B cell (primary cell): ENCODE data around the gene SRGAP1. TPM values are rescaled to one million over a fixed set of nuclear protein-coding genes. Genes with fewer than 3 reads are reported as not detected.

Experiments
- ATAC-seq: fragments of 200-7000 bp; cut with Tn5 transposase; one replicate; pipeline ENCODE4 v1.10.0; 2021; ENCODE audit warnings: low read depth, mild to moderate bottlenecking, moderate number of reproducible peaks, moderate library complexity
- CTCF ChIA-PET: fragments of 350-600 bp; sonication (Branson Sonifier 250); formaldehyde crosslinking; loops from one replicate; lab custom pipeline; 2021; ENCODE audit warnings: antibody characterized with exemption, inconsistent platforms; lab: Charles Lee
- POLR2A ChIA-PET: fragments of 350-600 bp; sonication (Branson Sonifier 250); formaldehyde crosslinking; loops from one replicate; lab custom pipeline; 2021; ENCODE audit warnings: antibody characterized with exemption; lab: Charles Lee
- DNase-seq: peaks from one replicate; pipeline ENCODE4 v3.0.0; 2013
- H2AFZ ChIP-seq: 2 replicates; pipeline ENCODE4 v1.6.1; 2012; ENCODE audit warnings: mild to moderate bottlenecking, low read depth, low read length; ENCODE audit not compliant: insufficient read depth, poor library complexity, severe bottlenecking
- H3K27ac ChIP-seq, 2 donors: 1 replicate in 1 of 2; 2 replicates in 1 of 2; pipeline ENCODE4 v1.5.1; 2012 to 2013; ENCODE audit warnings: low read length in 2 of 2, mild to moderate bottlenecking in 2 of 2, moderate library complexity in 1 of 2
- H3K27me3 ChIP-seq, 4 experiments: fragments of 200-600 bp in 1 of 4; sonication (generic) in 1 of 4; replicated peaks in 1 of 4; 1 replicate in 2 of 4; 2 replicates in 2 of 4; pipeline versions ENCODE4 v1.6.1 to v1.7.0; 2013 to 2016; ENCODE audit warnings: low read length in 3 of 4, mild to moderate bottlenecking in 2 of 4, mixed read lengths in 1 of 4, moderate library complexity in 1 of 4; ENCODE audit not compliant: insufficient read depth in 4 of 4, control insufficient read depth in 3 of 4; ENCODE audit errors: control extremely low read depth in 1 of 4
- H3K36me3 ChIP-seq, 2 experiments: replicated peaks in 1 of 2; 1 replicate in 1 of 2; 2 replicates in 1 of 2; pipeline versions ENCODE4 v1.6.1 to v1.7.1; 2013; ENCODE audit warnings: low read length in 1 of 2; ENCODE audit not compliant: insufficient read depth in 2 of 2, control insufficient read depth in 1 of 2; ENCODE audit errors: control extremely low read depth in 1 of 2, extremely low read depth in 1 of 2
- H3K4me1 ChIP-seq, 2 donors: fragments of 200-600 bp in 1 of 2; sonication (generic) in 1 of 2; 1 replicate in 1 of 2; 2 replicates in 1 of 2; pipeline versions ENCODE4 v1.5.1 to v1.6.1; 2013 to 2017; ENCODE audit warnings: low read length in 2 of 2; ENCODE audit not compliant: control insufficient read depth in 2 of 2, insufficient read depth in 2 of 2
- H3K4me2 ChIP-seq: replicated peaks from 2 replicates; pipeline ENCODE3; 2012; ENCODE audit warnings: mild to moderate bottlenecking, low read depth, low read length; ENCODE audit not compliant: poor library complexity, severe bottlenecking
- H3K4me3 ChIP-seq, 5 experiments: fragments of 200-600 bp in 1 of 5; sonication (generic) in 1 of 5; 1 replicate in 3 of 5; 2 replicates in 2 of 5; pipeline versions ENCODE4 v1.5.1 to v1.7.0; 2011 to 2016; ENCODE audit warnings: low read length in 4 of 5, mild to moderate bottlenecking in 4 of 5, low read depth in 2 of 5, control low read depth in 1 of 5, moderate library complexity in 1 of 5; ENCODE audit not compliant: insufficient read depth in 1 of 5; ENCODE audit errors: control extremely low read depth in 1 of 5, extremely low read depth in 1 of 5
- H3K79me2 ChIP-seq: fragments of 200-600 bp; sonication (generic); one replicate; pipeline ENCODE4 v1.6.0; 2016; ENCODE audit warnings: low read length; ENCODE audit not compliant: control insufficient read depth, insufficient read depth
- H3K9ac ChIP-seq: fragments of 200-600 bp; sonication (generic); 2 replicates; pipeline ENCODE4 v1.6.1; 2017; ENCODE audit warnings: mild to moderate bottlenecking, low read length, moderate library complexity
- H3K9me3 ChIP-seq, 3 donors: one replicate each; pipeline versions ENCODE4 v1.6.1 to v1.7.1; 2013; ENCODE audit warnings: low read length in 2 of 3; ENCODE audit not compliant: control insufficient read depth in 2 of 3, insufficient read depth in 1 of 3; ENCODE audit errors: control extremely low read depth in 1 of 3
- H4K20me1 ChIP-seq: 2 replicates; pipeline ENCODE4 v1.6.0; 2012; ENCODE audit warnings: mild to moderate bottlenecking, low read length; ENCODE audit not compliant: insufficient read depth, control insufficient read depth, poor library complexity, severe bottlenecking
- H3K27ac Mint-ChIP-seq: one replicate; pipeline ENCODE4 v1.8.0; 2021; ENCODE audit warnings: mixed read lengths
- H3K27me3 Mint-ChIP-seq: one replicate; pipeline ENCODE4 v1.8.0; 2021; ENCODE audit warnings: mixed read lengths
- H3K4me1 Mint-ChIP-seq: one replicate; pipeline ENCODE4 v1.8.0; 2021; ENCODE audit warnings: mixed read lengths
- H3K4me3 Mint-ChIP-seq: one replicate; pipeline ENCODE4 v1.8.0; 2021; ENCODE audit warnings: mixed read lengths
- H3K9me3 Mint-ChIP-seq: one replicate; pipeline ENCODE4 v1.8.0; 2022; ENCODE audit warnings: mixed read lengths; ENCODE audit not compliant: insufficient read depth
- CTCF ChIP-seq: fragments of 200-600 bp; IDR thresholded peaks from one replicate; pipeline ENCODE4 v1.8.0; 2022; ENCODE audit warnings: antibody characterized with exemption, mild to moderate bottlenecking
- EZH2 ChIP-seq: IDR thresholded peaks from 2 replicates; pipeline ENCODE4 v1.6.1; 2012; ENCODE audit warnings: borderline replicate concordance, low read depth, mild to moderate bottlenecking, moderate library complexity, low read length; ENCODE audit not compliant: insufficient read depth, poor library complexity, severe bottlenecking
- WGBS: methylation state at CpG from one replicate; pipeline ENCODE4 v1.1.5; 2013; ENCODE audit warnings: missing lambda C conversion rate; ENCODE audit not compliant: insufficient coverage; 5-methylcytosine and 5-hydroxymethylcytosine counted together
- intact Hi-C: fragments of 100-400 bp; cut with micrococcal nuclease; formaldehyde crosslinking; loops from one replicate; pipeline ENCODE4 v1.10.0; 2022
- polyA plus RNA-seq: library from polyadenylated mRNA; depleted of rRNA; stranded (reverse); fragments of >200 nt; gene quantifications from 2 replicates; pipeline ENCODE4 v1.2.3, GENCODE V29; 2012
- total RNA-seq, 2 donors: library from RNA; stranded (reverse); fragments of 120-200 nt in 1 of 2; gene quantifications; 1 replicate in 1 of 2; 2 replicates in 1 of 2; pipeline versions ENCODE4 v1.2.3 to v1.2.4, GENCODE V29; 2013 to 2022

Gene SRGAP1
- total and polyA plus RNA-seq, 2 donors (not counting 1 experiment from before 2014, with no cell fraction given), result under 0.01 to 0.22 TPM

DNA sequence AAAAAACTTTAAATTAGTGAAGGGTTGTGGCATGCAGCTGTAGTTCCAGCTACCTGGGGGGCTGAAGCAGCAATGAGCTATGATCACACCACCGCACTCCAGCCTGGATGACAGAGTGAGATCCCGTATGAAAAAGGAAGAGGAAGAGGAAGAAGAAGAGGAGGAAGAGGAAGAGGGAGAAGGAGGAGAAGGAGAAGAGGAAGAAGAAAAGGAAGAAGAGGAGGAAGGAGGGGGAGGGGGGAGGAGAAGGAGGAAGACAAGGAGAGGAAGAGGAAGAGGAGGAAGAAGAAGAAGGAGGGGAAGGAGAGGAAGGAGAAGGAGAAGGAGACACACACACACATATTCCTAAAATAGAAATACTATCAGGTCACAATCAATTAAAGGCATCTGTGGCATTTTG lies 32.7 kb upstream of the SRGAP1 start:
- H3K27ac Mint-ChIP-seq, result no peak overlapping the region
- Histone ChIP-seq H2AFZ (no peak overlapping the region), H3K9ac (no peak overlapping the region), H4K20me1 (no peaks in the 10 kb centered on the region), H3K9me3 (no peaks in the 10 kb centered on the region), H3K4me1 (peaks cover 8% of the 10 kb centered on the region in 2 donors), H3K79me2 (no peaks in the 10 kb centered on the region), H3K4me3 (no peak overlapping the region), H3K4me2 (no peak overlapping the region), H3K36me3 (peaks cover 0 to 13% of the 10 kb centered on the region in 2 experiments), H3K27ac (no peak overlapping the region), H3K27me3 (no peaks in the 10 kb centered on the region)
- no peaks in the 10 kb centered on the region for H3K9me3 Mint-ChIP-seq
- intact Hi-C loops, result no loop called here
- DNase-seq (no peak), ATAC-seq (no peak)
- WGBS, result 72% methylated on average over 2 of the region's 2 CpGs
- TF ChIP-seq EZH2, result no peak
- no peak for TF ChIP-seq CTCF
- H3K4me3 Mint-ChIP-seq, result no peak overlapping the region
- H3K27me3 Mint-ChIP-seq, result no peaks in the 10 kb centered on the region
- peaks cover 12% of the 10 kb centered on the region for H3K4me1 Mint-ChIP-seq
- CTCF ChIA-PET, result interaction anchor here (0.6 to 1.1 kb wide), 3 partner anchors 10 to 190 kb away, joined by 3 to 5 read pairs (median 3); no protein-coding TSS in a partner anchor
- POLR2A ChIA-PET, result no interaction called here

GRCh38 chr12:63814146-63814772 lies 30.2 kb upstream of the SRGAP1 start:
- DNase-seq (no peak), ATAC-seq (no peak)
- Histone ChIP-seq H3K4me1 (peaks cover 8% of the 10 kb centered on the region in 2 donors), H3K79me2 (no peaks in the 10 kb centered on the region), H3K36me3 (no peaks in the 10 kb centered on the region), H4K20me1 (no peaks in the 10 kb centered on the region), H2AFZ (peak overlapping the region; percentile 50), H3K27me3 (peaks cover 0 to 3% (median 0%) of the 10 kb centered on the region in 4 experiments), H3K9ac (peak overlapping the region; percentile 14), H3K4me2 (peak overlapping the region; percentile 34), H3K4me3 (no peak overlapping the region), H3K9me3 (peaks cover 0 to 9% (median 0%) of the 10 kb centered on the region in 3 donors), H3K27ac (peak overlapping the region in 1 of 2 donors; percentile 52)
- Mint-ChIP-seq H3K27me3 (peaks cover 4% of the 10 kb centered on the region), H3K27ac (peak overlapping the region; percentile 37), H3K4me1 (peaks cover 12% of the 10 kb centered on the region), H3K9me3 (peaks cover 2% of the 10 kb centered on the region), H3K4me3 (peak overlapping the region; percentile 59)
- TF ChIP-seq CTCF, result no peak
- TF ChIP-seq EZH2, result no peak
- WGBS, result no CpG with 5 or more reads among the region's 4 CpGs
- ChIA-PET POLR2A (interaction anchor here (0.7 kb wide), 1 partner anchor 857 kb away, joined by 3 read pairs; no protein-coding TSS in a partner anchor), CTCF (interaction anchor here (0.9 kb wide), 1 partner anchor 13 kb away, joined by 4 read pairs; no protein-coding TSS in a partner anchor)
- intact Hi-C loops, result no loop called here
